Activated CD8-positive, alpha-beta memory T cell treated with anti-CD3 and anti-CD28 coated beads, Interleukin-2, amount 50 U/mL, for 4 hours (primary cell): ENCODE results near the gene ARHGAP22.
"Not testable (repeated sequence)": the region's sequence is repeated elsewhere in the genome, so short reads cannot be mapped to it uniquely, and the experiment has no call there.

ENCODE experiments used
- DNase-seq: peaks from one replicate; pipeline ENCODE4 v3.0.0-alpha.2; 2020

ARHGAP22 gene

DNA sequence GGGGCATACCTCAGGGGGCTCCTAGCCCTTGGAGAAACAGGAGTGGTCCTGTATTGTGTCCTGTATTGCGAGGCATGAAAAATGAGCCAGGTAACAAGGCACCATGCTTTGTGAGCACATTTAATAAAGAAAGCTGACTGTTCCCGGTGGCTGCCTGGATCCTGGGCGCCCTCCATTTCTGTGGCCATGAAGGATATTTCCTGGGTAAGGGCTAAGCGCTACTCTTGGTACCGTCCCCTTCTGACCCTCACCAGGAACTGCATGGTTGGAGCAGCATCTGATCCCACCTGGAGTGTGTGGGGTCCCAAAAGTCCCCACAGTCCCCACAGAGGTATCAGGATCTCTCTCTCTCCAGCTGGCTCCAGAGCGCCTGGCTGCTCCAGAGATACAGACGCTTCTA lies 158.9 kb downstream of the ARHGAP22 start:
- DNase-seq: no peak

DNA sequence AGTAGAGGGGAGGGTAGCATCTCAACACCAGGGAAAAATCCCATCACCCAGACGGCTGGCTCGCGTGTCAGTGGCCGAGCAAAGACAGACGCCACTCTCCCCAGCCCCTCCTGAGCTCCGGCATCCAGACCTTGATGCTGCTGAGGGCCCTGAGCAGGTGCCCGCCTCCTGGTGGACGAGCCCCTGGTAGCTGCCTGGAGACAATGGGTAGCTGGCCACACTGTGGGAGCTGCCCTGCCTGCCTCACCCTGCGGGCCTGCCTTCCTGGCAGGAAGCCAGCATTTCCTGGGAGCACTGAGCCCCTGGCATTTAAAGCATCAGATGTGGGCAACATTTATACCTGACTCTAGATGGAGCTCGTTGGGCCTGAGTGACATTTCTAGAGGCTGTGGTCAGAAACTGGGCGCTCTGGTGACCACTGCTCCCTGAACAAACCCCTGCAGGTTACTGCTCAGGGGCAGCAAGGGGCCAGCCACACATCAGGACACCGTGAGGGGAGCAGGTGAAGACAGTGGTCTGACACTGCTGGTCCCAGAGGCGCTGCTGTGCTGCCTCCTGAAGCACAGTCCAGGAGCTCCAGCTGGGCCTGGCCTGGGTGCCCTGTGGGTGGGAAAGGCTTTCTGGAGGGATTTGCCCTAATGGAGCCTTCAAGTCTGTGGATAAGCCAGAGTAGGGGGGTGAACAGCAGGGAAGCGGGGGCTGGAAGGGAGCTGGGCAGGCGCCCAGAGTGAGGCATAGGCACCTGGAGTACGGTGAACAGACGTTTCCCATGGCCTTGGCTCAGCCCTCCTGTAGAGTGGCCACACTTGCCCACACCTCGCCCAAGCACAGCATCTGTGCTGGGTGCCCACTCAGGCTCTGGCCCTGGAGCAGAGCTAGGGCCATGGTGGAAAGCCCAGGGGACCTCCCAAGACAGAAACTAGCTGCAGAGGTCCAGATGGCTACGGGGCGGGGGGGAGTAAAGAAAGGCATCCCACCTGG lies 159.7 kb downstream of the ARHGAP22 start:
- DNase-seq: no peak

DNA sequence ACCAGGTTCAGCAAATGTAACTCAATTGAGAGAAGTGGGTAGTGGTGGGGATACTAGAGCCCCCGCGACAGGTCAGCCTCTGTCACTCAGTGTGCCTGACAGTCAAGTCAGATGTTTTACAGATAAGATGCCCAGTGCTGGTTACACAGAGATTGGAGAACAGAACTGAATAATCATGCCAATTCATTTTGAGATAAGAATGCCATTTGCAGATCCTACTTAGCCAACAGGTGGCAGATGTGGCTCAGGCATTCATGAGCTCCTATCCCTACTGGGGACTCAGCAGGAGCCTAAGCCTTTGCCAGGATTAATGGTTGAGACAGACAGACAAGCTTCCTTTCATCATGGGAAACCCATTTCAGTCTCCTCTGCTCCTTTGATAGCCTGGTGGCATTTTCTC lies 160.6 kb downstream of the ARHGAP22 start:
- DNase-seq: no peak

DNA sequence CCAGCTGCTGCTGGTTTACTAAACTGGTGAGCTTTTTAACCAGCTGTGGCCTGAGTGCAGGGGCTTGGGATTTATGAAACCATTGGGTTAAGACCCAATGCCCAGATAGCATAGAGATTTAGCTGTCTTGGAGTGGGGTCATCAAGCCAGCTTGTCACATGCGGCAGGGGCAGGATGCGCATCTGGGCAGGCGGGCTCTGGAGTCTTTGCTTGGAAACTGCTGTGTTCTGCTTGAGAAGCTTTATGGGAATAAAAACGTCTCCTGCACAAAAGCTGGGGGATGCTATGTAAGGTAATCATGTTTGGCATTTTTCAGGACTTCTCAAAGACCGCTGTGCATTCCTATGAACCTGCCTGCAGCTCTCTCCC lies 162.1 kb downstream of the ARHGAP22 start:
- DNase-seq: no peak

DNA sequence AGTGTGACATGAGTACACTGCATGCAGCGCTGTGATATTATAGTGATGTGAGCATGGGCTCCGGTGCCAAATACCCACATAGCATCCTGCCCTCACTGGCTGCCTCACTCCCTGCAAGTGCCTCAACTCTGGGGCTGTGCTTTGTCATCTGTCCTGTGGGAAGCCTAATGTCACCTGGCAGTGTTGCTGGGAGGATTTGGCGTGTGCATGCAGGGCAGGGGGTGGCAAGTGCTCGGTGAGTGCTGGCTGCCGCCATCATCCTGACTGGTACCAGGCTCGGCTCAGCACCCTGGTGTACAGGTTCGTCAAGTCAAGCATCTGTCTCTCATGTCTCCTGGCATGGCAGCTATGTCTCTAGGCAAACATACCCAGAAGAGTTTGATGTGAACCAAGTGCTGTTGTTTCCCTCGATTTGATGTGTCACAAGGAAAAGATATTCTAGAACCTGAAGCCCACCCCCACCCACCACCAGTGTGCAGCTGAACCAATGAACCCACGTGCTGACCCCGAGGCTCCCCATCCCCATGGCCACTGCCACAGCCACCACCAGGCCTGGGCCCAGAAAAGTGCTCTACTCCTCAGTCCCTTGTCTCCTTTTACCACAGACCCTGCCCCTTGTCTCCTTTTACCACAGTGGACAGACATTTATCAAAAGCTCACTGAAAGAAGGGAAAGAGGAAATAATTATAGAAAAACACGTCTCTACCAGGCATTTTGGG lies 162.6 kb downstream of the ARHGAP22 start:
- no peak for DNase-seq

DNA sequence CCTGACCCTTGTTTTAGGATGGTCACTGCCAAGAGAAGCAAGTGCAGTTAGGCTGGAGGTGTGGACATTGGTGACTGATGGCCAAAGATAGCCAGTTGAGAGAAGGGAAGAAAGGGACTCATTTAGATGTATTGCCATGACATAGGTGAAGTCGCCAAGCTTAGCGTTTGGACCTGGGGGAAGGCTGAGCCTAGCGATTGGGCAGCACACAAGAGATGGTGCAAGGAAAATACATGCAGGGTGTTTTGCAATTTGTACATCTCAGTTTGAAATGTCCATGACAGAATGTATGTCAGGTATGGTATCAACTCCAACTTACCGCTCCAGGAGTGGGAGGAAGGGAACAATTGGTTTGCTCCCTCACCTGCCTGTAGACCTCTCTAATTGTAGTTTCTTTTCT lies 164.1 kb downstream of the ARHGAP22 start:
- DNase-seq: no peak

DNA sequence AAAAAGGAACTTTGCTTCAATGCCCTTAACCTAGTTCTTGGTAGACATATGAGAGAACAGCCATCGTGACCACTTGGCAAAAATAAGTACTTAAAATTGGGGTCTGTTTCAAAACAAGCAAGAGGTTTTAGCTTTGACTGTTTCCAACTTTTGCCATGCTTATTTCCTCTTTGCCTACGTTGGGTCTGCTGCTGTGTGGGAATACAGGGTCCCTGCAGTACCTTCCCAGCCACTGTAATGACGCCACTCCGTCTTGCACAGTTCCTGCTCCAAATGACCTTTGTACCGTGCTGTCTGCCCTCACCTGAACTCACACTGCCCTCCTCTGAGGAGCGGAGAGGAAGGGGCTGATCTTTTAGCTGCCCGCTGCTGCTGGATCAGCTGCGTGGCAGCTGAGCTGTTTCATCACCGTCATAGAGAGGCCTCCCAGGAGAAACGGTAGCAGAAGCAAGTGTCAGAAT lies 165.3 kb downstream of the ARHGAP22 start:
- no peak for DNase-seq

DNA sequence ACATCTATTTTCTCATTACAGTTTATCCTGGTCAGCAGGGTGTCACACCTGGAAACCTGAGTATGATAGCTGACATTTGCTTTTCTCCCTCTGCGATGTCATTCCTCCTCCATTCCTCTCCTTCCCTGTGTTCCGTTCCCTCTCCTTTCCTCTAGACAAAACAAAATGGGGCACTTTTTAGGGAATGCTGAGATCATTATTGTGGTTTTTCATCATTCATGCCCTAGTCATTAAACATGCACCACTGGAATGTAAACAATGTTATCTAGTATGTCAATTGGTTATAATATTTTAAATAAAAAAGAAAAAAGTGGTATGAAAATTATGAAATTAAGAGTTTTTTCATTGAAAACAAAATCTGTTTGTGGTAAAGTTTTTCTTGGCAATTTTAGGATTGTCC lies 165.8 kb downstream of the ARHGAP22 start:
- no peak for DNase-seq

DNA sequence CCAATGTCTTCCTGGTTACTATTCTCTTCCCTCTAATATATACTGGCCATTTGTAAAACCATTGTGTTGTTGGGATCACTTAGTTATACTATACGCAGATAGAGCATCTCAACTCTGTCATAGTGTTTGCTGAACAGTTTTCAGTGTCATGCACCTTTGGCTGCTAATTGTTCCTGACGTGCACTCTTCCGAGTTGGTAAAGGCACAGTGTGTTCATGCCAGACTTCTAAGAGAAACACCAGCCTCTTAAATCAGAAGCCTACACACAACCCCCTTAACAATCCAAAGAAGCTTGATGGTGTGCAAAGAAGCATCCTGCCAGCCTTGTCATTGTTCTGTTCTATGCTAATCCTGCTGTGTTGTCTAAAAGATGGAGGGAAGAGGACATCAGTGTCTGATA lies 167.3 kb downstream of the ARHGAP22 start:
- DNase-seq: no peak

DNA sequence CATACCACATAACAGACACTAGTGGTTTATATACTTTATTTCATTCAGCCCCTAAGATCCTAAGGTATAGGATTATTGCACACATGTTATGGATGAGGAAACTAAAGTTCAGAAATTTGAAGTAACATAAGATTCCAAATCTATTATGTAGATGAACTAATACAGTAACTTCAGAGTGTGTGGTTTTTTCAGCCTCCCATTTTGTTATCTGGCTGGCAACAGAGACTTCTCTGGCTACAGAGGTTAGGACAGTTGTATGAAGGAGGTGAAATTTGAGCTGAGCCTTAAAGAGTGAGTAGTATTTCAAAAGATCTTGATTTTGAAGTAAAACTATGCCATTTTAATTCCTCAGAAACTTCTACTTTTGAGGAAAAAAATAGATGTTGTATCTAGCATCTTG lies 173.0 kb downstream of the ARHGAP22 start:
- DNase-seq: no peak

DNA sequence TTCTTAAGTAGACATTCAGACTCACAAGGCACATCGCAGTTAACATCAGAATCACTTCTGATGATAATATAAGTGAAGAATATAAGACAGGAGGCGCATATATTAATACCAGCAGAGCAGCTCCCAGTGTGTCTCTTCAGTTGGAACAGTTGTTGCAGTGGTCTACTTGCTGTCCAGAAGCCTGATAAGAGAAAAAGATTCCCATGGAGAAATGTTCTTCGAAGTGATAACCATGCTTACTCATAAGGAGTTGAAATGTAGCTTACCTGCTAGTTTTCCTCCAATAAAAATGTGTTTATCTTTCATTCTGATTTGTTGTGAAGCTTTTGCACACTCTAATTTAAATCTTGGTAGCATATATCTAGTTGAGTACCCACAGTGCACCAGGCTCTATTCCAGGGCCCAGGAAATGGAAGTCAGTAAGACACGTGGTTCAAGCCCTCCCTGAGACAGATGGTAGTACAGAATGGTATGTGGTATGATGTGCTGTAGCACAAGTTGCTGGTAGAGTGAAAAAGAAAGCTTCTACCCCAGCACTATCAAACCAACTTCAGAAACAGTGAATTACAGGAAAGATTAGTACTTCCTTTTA lies 174.4 kb downstream of the ARHGAP22 start:
- DNase-seq: no peak

DNA sequence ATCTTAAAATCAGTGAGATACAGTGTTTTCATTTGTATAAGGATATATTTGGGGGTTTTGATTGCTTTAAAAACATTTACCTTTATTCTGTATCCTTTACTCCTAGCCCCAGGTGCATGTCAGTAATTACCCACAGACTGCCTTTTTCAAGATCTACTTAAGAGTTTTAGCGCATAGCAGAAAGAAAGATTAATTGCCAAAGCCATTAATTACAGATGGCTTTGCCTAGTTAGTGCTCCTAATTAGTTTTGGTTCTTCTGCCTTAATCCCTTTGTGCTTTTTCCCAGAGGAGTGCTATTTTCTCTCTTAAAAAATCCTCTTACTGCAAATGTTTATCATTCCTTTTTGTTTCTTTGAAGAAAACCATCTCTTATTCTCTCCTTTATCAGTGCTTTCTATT lies 175.6 kb downstream of the ARHGAP22 start:
- no peak for DNase-seq

DNA sequence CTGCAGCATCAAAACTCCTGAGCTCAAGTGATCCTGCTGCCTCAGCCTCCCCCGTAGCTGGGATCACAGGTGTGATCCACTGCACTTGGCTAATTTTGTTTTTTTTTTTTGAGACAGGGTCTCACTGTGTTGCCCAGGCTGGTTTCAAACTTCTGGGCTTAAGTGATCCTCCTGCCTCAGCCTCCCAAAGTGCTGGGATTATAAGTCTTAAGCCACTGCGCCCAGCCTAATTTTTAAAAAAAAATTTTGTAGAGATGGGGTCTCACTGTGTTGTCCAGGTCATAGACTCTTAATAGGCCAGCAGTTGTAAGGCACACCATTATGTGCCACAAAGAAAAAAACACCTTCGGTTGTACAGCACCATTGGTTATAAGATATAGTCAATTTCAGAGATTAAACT lies 176.0 kb downstream of the ARHGAP22 start:
- DNase-seq: no peak

DNA sequence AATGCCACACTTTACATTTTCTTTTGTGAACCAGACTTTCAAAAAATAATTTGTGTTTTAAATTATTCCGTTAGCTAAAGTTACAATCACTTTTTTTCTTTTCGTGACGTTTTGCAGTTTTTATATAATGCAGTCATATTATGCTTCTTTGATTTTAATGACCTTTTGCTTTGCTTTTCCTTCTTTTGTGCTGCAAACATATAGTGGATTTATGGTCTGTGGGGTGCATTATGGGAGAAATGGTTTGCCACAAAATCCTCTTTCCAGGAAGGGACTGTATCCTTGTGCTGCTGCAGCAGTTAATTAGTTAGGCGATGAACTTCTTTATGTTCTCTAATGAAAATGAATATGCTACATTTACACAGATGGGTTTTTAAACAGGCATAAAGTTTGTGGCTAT lies 181.0 kb downstream of the ARHGAP22 start:
- DNase-seq: no peak

DNA sequence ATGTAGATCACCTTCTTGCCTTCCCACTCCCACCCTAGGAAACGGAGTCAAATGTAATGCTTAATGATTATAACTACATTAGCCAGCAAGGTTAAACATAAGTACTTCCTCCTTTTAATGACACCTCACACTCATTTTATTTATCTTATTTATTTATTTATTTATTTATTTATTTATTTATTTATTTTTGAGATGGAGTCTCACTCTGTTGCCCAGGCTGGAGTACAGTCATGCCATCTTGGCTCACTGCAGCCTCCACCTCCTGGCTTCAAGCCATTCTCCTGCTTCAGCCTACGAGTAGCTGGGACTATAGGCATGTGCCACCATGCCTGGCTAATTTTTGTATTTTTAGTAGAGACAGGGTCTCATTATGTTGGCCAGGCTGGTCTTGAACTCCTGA lies 183.0 kb downstream of the ARHGAP22 start:
- DNase-seq: not testable (repeated sequence)

DNA sequence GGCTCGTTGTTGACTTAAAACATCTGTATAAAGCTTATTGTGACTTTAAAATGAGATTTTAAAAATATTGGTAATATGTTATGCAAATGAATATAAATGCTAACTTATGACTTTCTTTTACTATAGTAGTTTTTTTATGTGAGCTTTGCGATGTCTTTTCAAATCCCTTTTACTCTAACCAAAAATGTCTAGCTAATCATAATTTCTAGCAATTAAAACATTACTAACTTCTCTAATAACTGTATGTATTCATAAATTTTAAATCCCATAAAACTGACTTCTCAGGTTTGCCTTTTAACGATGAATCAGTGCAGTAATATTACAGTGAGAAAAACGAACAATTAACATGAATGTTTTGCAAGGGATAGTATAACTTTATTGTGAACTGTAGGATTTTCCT lies 185.2 kb downstream of the ARHGAP22 start:
- DNase-seq: no peak

DNA sequence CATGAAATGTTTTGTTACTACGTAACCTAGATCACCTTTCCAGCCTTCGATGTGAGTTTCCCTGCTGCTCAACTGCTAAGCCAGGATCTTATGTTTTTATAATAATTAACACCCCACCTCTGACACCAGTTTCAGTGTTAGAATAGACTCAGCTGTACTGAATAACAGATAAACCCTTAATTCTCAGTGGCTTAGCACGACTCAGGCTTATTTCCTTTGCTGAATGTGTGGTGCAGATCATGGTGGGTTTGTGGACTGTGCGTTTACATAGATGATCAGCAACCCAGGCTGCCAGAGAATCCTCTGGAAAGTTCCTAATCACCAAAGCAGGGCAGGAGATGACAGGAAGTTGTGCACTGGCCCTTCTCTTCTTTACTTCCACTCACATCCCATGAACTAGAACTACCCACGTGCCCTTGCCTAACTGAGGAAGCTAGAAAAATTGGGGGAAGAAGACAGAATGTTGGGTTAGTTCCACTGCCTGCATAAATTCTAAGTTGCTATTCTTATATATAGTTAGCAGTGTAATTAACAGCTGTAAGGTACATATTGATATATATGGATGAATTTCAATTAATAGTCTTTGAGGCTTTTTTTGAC lies 186.6 kb downstream of the ARHGAP22 start:
- DNase-seq: no peak

DNA sequence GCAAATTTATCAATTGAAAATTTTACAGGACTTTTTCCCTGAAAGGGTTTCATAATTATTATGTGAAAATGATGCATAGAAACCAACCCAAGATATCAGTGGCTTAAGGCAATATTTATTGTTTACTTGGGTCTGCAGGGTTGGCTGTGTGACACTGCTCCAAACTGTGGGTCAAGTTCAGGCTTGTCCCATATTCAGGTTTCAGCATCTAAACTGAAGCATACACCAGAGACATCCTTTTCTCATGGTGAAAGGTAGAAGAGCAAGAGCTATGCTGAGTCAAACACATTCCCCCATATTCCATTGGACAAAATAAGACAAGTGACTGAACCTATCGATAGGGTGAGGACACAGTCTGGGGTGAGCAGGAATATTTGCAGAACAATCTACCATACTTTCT lies 187.5 kb downstream of the ARHGAP22 start:
- no peak for DNase-seq

DNA sequence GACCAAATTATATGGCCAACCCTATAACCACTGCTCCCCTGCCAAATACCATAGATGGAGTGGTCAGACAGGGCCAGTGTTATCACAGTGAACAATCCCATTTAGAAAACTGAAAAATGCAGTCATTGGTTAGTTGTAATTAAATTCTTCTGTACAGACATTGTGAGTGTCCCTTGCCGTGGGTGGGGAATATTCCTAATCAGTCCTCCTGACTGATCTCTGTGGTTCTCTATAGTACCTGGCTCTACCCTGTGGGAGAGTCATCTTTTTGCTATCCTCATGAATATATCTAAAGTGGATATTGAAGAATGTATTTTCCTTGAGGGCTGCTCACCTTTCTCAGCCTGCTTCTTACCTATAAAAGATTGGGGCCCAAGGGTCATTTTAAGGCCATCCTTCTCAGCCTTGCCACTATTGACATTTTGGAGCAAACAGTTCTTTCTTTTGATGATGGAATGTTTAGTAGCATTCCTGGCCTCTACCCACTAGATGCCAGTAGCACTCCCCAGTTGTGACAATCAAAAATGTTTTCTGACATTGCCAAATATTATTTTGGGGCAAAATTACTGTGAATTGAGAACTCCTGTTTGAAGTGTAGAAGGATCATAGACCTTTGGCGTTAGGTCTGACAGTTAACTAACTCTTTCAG lies 188.2 kb downstream of the ARHGAP22 start:
- no peak for DNase-seq

DNA sequence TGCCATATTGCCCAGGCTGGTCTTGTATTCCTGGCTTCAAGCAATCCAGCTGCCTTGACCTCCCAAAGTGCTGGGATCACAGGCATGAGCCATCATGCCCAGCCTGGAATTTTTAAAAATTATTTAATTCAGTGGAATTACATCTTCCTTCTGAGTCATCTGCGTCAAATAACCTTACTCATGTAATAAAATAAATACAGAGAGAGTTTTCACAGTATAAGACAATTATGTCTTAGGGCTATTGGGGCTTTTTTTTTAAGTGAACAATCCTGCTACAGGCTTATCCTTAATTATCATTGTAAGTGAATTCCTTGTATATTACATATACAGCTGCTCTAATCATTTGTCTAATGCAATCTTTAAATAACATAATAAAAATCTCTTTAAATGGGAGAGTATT lies 190.1 kb downstream of the ARHGAP22 start:
- DNase-seq: no peak

DNA sequence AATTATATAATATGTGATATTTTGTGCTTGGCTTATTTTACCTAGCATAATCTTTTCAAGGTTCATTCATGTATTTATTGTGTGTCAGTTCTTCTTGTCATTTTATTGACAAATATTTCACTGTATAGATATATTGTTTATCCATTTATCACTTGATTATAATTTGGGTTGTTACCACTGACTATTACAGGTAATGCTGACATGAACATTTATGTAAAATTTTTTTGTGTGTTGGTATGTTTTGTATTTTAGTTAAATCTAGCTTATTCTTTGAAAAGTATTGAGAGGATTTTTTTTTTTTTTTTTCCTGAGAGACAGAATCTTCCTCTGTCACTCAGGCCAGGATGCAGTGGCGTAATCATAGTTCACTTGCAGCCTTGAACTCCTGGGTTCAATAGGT lies 190.7 kb downstream of the ARHGAP22 start:
- no peak for DNase-seq

DNA sequence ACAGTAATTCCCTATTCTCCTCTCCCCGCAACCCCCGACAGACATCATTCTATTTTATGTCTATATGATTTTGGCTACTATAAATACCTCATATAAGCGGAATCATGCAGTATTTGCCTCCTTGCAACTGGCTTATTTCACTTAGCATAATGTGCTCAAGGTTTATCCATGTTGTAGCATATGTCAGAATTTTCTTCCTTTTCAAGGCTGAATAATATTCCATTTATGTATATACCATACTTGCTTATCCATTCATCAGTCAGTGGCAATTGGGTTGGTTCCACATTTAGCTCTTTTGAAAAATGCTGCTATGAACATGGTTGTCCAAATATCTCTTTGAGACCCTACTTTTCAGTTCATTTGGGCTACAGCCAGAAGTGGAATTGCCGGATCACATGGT lies 191.9 kb downstream of the ARHGAP22 start:
- DNase-seq: no peak

DNA sequence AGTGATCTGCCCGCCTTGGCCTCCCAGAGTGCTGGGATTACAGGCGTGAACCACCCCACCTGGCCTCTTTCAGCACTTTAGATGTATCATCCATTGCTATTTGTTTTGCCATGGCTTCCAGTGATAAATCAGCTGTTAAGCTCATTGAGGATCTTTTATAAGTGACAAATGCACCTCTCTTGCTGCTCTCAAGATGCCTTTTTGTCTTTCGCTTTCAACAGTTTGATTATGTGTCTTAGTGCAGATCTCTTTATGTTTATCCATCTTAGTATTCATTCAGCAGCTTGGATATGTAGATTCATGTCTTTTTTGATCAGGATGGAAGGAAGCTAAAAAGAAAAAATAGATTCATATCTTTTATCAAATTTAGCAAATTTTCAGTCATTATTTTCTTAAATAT lies 192.8 kb downstream of the ARHGAP22 start:
- DNase-seq: no peak
